ENCODE results near the gene KMT2C.

Gene KMT2C

DNA sequence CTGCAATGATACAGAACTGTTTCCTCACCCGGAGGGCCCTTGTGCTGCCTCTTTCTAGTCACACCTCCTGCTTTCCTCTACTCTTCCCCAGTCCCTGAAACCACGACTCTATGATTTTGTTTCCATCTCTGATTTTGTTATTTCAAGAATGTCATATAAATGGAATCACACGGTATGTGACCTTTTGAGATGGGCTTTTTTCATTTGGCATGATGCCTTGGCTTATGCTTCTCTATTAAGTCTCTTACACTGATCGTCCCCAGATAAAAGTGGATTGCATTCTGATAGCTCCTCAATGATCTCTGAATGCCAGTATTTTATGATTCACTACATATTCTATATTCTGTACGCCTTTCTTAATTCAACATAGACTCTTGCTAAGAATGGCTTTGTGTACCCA lies 332.1 kb downstream of the KMT2C start:
- Histone ChIP-seq H3K27ac (ENCODE audit: insufficient read depth in 1 of 2, low read depth in 1 of 2, low read length in 2 of 2, poor library complexity in 1 of 2, severe bottlenecking in 2 of 2) (no peak overlapping the region), H3K9me3 (ENCODE audit: control extremely low read depth in 1 of 5, control insufficient read depth in 4 of 5, insufficient read depth in 2 of 5, low read depth in 1 of 5, low read length in 4 of 5) (no peaks in the 10 kb centered on the region), H3K36me3 (ENCODE audit: control insufficient read depth in 4 of 4, insufficient read depth in 4 of 4, low read length in 3 of 4) (peaks cover 5 to 17% (median 15%) of the 10 kb centered on the region in 4 experiments), H3K4me3 (ENCODE audit: control insufficient read depth in 1 of 7, extremely low read depth in 1 of 7, insufficient read depth in 4 of 7, low read depth in 2 of 7, low read length in 6 of 7) (no peak overlapping the region), H3K27me3 (replicated peaks in 2 of 5; ENCODE audit: control insufficient read depth in 4 of 5, insufficient read depth in 5 of 5, low read length in 4 of 5) (no peaks in the 10 kb centered on the region), H3K4me1 (ENCODE audit: control extremely low read depth in 1 of 4, control insufficient read depth in 4 of 4, insufficient read depth in 4 of 4, low read length in 3 of 4) (no peaks in the 10 kb centered on the region)
- DNase-seq: no peak
- POLR2A ChIA-PET: interaction anchor here (0.7 to 1.0 kb wide), 2 partner anchors 8 to 45 kb away, joined by 3 to 4 read pairs; no protein-coding TSS in a partner anchor
- 100% methylated on average over 2 of the region's 5 CpGs for WGBS (ENCODE audit: insufficient coverage)
- CTCF ChIA-PET: no interaction called here

DNA sequence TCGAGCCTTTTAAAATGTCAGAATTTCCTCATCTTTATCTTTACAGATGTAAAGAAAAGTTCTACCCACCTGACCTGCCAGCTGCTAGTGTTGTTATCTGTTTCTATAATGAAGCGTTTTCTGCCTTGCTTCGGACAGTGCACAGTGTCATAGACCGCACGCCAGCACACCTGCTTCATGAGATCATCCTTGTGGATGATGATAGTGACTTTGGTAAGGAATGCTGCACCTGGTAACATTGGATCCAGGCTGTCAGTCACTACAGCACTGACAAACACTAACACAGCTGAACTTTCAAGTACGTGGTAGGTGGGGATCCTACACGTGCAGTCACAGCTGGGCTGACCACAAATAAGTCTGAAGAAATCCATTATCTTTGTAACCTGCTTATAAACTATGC lies 332.7 kb downstream of the KMT2C start:
- DNase-seq: no peak
- Histone ChIP-seq H3K9me3 (ENCODE audit: control extremely low read depth in 1 of 5, control insufficient read depth in 4 of 5, insufficient read depth in 2 of 5, low read depth in 1 of 5, low read length in 4 of 5) (no peaks in the 10 kb centered on the region), H3K36me3 (ENCODE audit: control insufficient read depth in 4 of 4, insufficient read depth in 4 of 4, low read length in 3 of 4) (peaks cover 5 to 16% (median 13%) of the 10 kb centered on the region in 4 experiments), H3K27ac (ENCODE audit: insufficient read depth in 1 of 2, low read depth in 1 of 2, low read length in 2 of 2, poor library complexity in 1 of 2, severe bottlenecking in 2 of 2) (no peak overlapping the region), H3K4me3 (ENCODE audit: control insufficient read depth in 1 of 7, extremely low read depth in 1 of 7, insufficient read depth in 4 of 7, low read depth in 2 of 7, low read length in 6 of 7) (no peak overlapping the region), H3K27me3 (replicated peaks in 2 of 5; ENCODE audit: control insufficient read depth in 4 of 5, insufficient read depth in 5 of 5, low read length in 4 of 5) (no peaks in the 10 kb centered on the region), H3K4me1 (ENCODE audit: control extremely low read depth in 1 of 4, control insufficient read depth in 4 of 4, insufficient read depth in 4 of 4, low read length in 3 of 4) (no peaks in the 10 kb centered on the region)
- CTCF ChIA-PET: no interaction called here
- WGBS (ENCODE audit: insufficient coverage): 100% methylated on average over 4 of the region's 7 CpGs
- POLR2A ChIA-PET: interaction anchor here (1.0 kb wide), 1 partner anchor 46 kb away, joined by 4 read pairs; no protein-coding TSS in a partner anchor

DNA sequence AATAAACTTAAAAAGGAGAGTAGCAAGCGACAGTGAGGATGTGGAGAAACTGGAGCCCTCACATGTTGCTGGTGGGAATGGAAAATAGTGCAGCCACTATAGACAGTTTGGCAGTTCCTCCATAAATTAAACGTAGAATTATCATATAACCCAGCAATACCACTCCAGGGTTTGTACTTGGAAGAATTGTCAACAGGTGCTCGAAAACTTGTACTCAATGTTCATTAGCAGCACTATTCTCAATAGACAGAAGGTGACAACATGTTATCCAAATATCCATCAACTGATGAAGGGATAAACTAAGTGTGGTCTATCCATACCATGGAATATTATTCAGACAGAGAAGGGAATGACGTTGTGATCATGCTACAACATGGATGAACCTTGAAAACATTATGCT lies 338.5 kb downstream of the KMT2C start:
- H3K36me3 ChIP-seq (ENCODE audit: control insufficient read depth in 4 of 4, insufficient read depth in 4 of 4, low read length in 3 of 4): peaks cover 0 to 10% (median 4%) of the 10 kb centered on the region in 4 experiments
- no peaks in the 10 kb centered on the region for H3K4me1 ChIP-seq (ENCODE audit: control extremely low read depth in 1 of 4, control insufficient read depth in 4 of 4, insufficient read depth in 4 of 4, low read length in 3 of 4)
- H3K9me3 ChIP-seq (ENCODE audit: control extremely low read depth in 1 of 5, control insufficient read depth in 4 of 5, insufficient read depth in 2 of 5, low read depth in 1 of 5, low read length in 4 of 5): no peaks in the 10 kb centered on the region
- POLR2A ChIA-PET: no interaction called here
- H3K4me3 ChIP-seq (ENCODE audit: control insufficient read depth in 1 of 7, extremely low read depth in 1 of 7, insufficient read depth in 4 of 7, low read depth in 2 of 7, low read length in 6 of 7): no peak overlapping the region
- 100% methylated on average over 1 of the region's 4 CpGs for WGBS (ENCODE audit: insufficient coverage)
- no peak overlapping the region for H3K27ac ChIP-seq (ENCODE audit: insufficient read depth in 1 of 2, low read depth in 1 of 2, low read length in 2 of 2, poor library complexity in 1 of 2, severe bottlenecking in 2 of 2)
- no peaks in the 10 kb centered on the region for H3K27me3 ChIP-seq (replicated peaks in 2 of 5; ENCODE audit: control insufficient read depth in 4 of 5, insufficient read depth in 5 of 5, low read length in 4 of 5)
- CTCF ChIA-PET: interaction anchor here (1.1 kb wide), 1 partner anchor 10 kb away, joined by 4 read pairs; no protein-coding TSS in a partner anchor
- no peak for DNase-seq

DNA sequence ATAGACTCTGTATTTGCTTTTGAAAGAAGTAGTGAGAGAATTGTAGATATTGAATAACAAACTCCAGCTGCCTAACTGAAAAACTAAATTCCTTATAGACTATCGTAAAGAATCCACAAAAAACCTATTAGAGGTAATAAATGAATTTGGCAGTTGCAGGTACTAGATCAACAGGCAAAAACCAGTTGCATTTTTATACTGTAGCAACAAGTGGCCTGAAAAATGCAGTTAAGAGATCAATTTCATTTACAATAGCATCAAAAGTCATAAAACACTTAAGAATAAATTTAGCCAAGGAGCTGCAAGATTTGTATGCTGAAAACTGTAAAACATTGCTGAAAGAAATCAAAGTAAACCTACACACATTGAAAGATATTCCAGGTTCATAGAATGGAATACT lies 340.0 kb downstream of the KMT2C start:
- Histone ChIP-seq H3K27me3 (replicated peaks in 2 of 5; ENCODE audit: control insufficient read depth in 4 of 5, insufficient read depth in 5 of 5, low read length in 4 of 5) (no peaks in the 10 kb centered on the region), H3K9me3 (ENCODE audit: control extremely low read depth in 1 of 5, control insufficient read depth in 4 of 5, insufficient read depth in 2 of 5, low read depth in 1 of 5, low read length in 4 of 5) (peaks cover 0 to under 1% (median 0%) of the 10 kb centered on the region in 5 experiments), H3K27ac (ENCODE audit: insufficient read depth in 1 of 2, low read depth in 1 of 2, low read length in 2 of 2, poor library complexity in 1 of 2, severe bottlenecking in 2 of 2) (no peak overlapping the region), H3K36me3 (ENCODE audit: control insufficient read depth in 4 of 4, insufficient read depth in 4 of 4, low read length in 3 of 4) (peaks cover 0 to 6% (median under 1%) of the 10 kb centered on the region in 4 experiments), H3K4me3 (ENCODE audit: control insufficient read depth in 1 of 7, extremely low read depth in 1 of 7, insufficient read depth in 4 of 7, low read depth in 2 of 7, low read length in 6 of 7) (no peak overlapping the region), H3K4me1 (ENCODE audit: control extremely low read depth in 1 of 4, control insufficient read depth in 4 of 4, insufficient read depth in 4 of 4, low read length in 3 of 4) (no peaks in the 10 kb centered on the region)
- POLR2A ChIA-PET: interaction anchor here (0.6 kb wide), 1 partner anchor 8 kb away, joined by 3 read pairs; no protein-coding TSS in a partner anchor
- DNase-seq: no peak
- CTCF ChIA-PET: interaction anchor here (0.6 kb wide), 2 partner anchors 293 to 454 kb away, joined by 3 to 5 read pairs; no protein-coding TSS in a partner anchor
- WGBS (ENCODE audit: insufficient coverage): no CpG with 5 or more reads among the region's 1 CpG

DNA sequence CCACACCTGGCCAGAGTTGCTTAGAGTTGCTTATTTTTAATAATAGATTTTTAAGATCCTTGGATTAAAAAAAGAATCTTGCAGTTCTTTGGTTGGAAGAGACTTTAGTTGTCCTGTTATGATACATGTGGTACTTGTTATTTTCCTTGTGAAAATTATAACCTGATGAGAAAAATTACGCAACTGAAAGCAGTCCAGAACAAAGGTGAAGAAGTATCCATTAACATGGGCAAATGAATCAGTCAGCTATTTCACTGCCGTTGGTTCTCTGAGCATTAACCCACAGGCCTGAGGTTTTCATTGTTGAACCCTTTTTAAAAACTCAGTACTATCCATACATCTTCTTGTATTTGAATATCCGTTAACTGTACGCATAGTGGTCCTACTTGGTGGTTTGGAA lies 342.1 kb downstream of the KMT2C start:
- Histone ChIP-seq H3K27me3 (replicated peaks in 2 of 5; ENCODE audit: control insufficient read depth in 4 of 5, insufficient read depth in 5 of 5, low read length in 4 of 5) (no peaks in the 10 kb centered on the region), H3K27ac (ENCODE audit: insufficient read depth in 1 of 2, low read depth in 1 of 2, low read length in 2 of 2, poor library complexity in 1 of 2, severe bottlenecking in 2 of 2) (no peak overlapping the region), H3K36me3 (ENCODE audit: control insufficient read depth in 4 of 4, insufficient read depth in 4 of 4, low read length in 3 of 4) (peaks cover 0 to 6% (median 1%) of the 10 kb centered on the region in 4 experiments), H3K4me3 (ENCODE audit: control insufficient read depth in 1 of 7, extremely low read depth in 1 of 7, insufficient read depth in 4 of 7, low read depth in 2 of 7, low read length in 6 of 7) (no peak overlapping the region), H3K4me1 (ENCODE audit: control extremely low read depth in 1 of 4, control insufficient read depth in 4 of 4, insufficient read depth in 4 of 4, low read length in 3 of 4) (no peaks in the 10 kb centered on the region), H3K9me3 (ENCODE audit: control extremely low read depth in 1 of 5, control insufficient read depth in 4 of 5, insufficient read depth in 2 of 5, low read depth in 1 of 5, low read length in 4 of 5) (peaks cover 2 to 16% (median 4%) of the 10 kb centered on the region in 5 experiments)
- WGBS (ENCODE audit: insufficient coverage): 100% methylated on average over 2 of the region's 4 CpGs
- no peak for DNase-seq
- ChIA-PET POLR2A (no interaction called here), CTCF (no interaction called here)

DNA sequence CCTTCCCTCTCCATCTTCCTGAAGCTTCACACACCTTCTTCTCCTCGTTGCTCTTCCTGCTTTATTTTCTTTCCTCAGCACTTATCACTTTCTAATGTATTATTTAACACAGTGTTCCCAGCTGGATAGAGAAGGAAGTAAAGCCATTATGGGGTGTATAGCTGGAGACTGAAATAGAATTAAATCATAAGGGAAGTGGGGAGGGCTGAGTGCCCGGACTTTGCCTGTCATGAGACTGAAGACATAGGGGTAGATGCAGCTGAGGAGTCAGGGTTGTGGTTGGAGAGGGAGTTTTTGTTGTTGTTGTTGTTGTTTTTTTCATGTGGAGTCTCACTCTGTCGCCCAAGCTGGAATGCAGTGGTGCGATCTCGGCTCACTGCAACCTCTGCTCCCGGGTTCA lies 345.1 kb downstream of the KMT2C start:
- Histone ChIP-seq H3K4me1 (ENCODE audit: control extremely low read depth in 1 of 4, control insufficient read depth in 4 of 4, insufficient read depth in 4 of 4, low read length in 3 of 4) (no peaks in the 10 kb centered on the region), H3K4me3 (ENCODE audit: control insufficient read depth in 1 of 7, extremely low read depth in 1 of 7, insufficient read depth in 4 of 7, low read depth in 2 of 7, low read length in 6 of 7) (no peak overlapping the region), H3K27me3 (replicated peaks in 2 of 5; ENCODE audit: control insufficient read depth in 4 of 5, insufficient read depth in 5 of 5, low read length in 4 of 5) (no peaks in the 10 kb centered on the region), H3K36me3 (ENCODE audit: control insufficient read depth in 4 of 4, insufficient read depth in 4 of 4, low read length in 3 of 4) (peaks cover 0 to 6% (median 2%) of the 10 kb centered on the region in 4 experiments), H3K9me3 (ENCODE audit: control extremely low read depth in 1 of 5, control insufficient read depth in 4 of 5, insufficient read depth in 2 of 5, low read depth in 1 of 5, low read length in 4 of 5) (peaks cover 3 to 23% (median 5%) of the 10 kb centered on the region in 5 experiments), H3K27ac (ENCODE audit: insufficient read depth in 1 of 2, low read depth in 1 of 2, low read length in 2 of 2, poor library complexity in 1 of 2, severe bottlenecking in 2 of 2) (no peak overlapping the region)
- DNase-seq: no peak
- ChIA-PET CTCF (interaction anchor here (2.4 kb wide), 1 partner anchor 12 kb away, joined by 9 read pairs; no protein-coding TSS in a partner anchor), POLR2A (no interaction called here)
- WGBS (ENCODE audit: insufficient coverage): 89% methylated on average over 1 of the region's 6 CpGs

DNA sequence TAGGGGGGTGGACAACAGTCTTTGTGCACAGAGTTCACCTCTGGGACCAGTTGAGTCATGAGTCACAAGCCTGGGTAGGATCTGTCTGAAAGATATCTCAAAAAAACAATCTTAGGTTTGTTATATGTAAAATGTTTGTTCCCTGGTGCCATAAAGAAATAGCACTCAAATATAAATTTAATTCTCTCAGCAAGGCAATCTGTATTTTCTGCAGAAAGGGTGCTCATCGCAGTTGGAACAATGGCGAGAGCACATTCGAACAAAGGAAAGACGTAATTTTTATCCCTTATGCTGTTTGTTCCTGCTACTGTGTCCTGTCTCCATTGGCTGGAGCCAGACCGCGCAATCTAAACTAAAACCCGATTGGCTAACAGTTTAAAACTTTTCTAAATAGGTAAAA lies 346.6 kb downstream of the KMT2C start:
- ChIA-PET POLR2A (no interaction called here), CTCF (interaction anchor here (2.4 kb wide), 1 partner anchor 10 kb away, joined by 9 read pairs; no protein-coding TSS in a partner anchor)
- Histone ChIP-seq H3K4me3 (ENCODE audit: control insufficient read depth in 1 of 7, extremely low read depth in 1 of 7, insufficient read depth in 4 of 7, low read depth in 2 of 7, low read length in 6 of 7) (no peak overlapping the region), H3K4me1 (ENCODE audit: control extremely low read depth in 1 of 4, control insufficient read depth in 4 of 4, insufficient read depth in 4 of 4, low read length in 3 of 4) (no peaks in the 10 kb centered on the region), H3K27ac (ENCODE audit: insufficient read depth in 1 of 2, low read depth in 1 of 2, low read length in 2 of 2, poor library complexity in 1 of 2, severe bottlenecking in 2 of 2) (no peak overlapping the region), H3K36me3 (ENCODE audit: control insufficient read depth in 4 of 4, insufficient read depth in 4 of 4, low read length in 3 of 4) (peaks cover 0 to 4% (median 1%) of the 10 kb centered on the region in 4 experiments), H3K9me3 (ENCODE audit: control extremely low read depth in 1 of 5, control insufficient read depth in 4 of 5, insufficient read depth in 2 of 5, low read depth in 1 of 5, low read length in 4 of 5) (peaks cover 3 to 23% (median 5%) of the 10 kb centered on the region in 5 experiments), H3K27me3 (replicated peaks in 2 of 5; ENCODE audit: control insufficient read depth in 4 of 5, insufficient read depth in 5 of 5, low read length in 4 of 5) (no peaks in the 10 kb centered on the region)
- 100% methylated on average over 4 of the region's 7 CpGs for WGBS (ENCODE audit: insufficient coverage)
- DNase-seq: no peak

All from common myeloid progenitor, CD34-positive (primary cell).